HG03064 (cell line): ENCODE results near the gene HEPACAM.

Experiments used
- ATAC-seq: cut with Tn5 transposase; IDR thresholded peaks from one replicate; pipeline ENCODE4 v1.9.1; 2021; ENCODE audit warnings: low read depth; ENCODE audit not compliant: unreplicated experiment

HEPACAM gene

DNA sequence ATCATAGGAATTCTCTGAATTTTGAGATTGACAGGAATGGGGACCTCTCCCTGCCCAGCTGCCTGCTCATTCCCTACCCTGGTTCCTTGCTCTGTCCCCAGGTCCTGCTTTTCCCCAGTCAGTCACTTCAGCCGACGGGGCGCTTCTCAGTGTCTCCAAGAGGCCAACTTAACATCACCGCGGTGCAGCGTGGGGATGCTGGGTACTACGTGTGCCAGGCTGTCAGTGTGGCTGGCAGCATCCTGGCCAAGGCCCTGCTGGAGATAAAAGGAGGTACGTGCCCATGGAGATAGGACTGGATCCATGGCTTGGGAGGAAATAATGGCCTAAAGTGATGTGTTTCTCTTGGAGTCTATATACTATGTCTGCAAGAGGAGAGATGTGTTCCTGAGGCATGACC is 63.6 kb downstream of the HEPACAM start:
- no peak for ATAC-seq

DNA sequence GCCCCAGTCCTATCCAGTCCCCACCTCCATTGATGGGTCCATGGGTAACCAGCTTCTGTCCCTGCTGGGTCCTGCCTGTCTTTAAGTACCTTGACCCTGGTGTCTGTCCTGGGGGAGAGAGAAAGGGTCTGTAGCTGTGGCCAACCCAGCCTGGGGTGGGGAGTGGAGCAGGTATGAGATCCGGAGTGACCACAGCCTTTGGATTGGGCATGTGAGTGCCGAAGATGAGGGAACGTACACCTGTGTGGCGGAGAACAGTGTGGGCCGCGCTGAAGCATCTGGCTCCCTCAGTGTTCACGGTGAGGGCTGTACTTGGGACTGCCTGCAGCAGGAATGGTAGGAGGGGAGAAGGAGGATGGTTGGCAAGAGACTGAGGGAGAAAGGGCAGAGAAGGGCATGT is 65.4 kb downstream of the HEPACAM start:
- ATAC-seq: no peak

DNA sequence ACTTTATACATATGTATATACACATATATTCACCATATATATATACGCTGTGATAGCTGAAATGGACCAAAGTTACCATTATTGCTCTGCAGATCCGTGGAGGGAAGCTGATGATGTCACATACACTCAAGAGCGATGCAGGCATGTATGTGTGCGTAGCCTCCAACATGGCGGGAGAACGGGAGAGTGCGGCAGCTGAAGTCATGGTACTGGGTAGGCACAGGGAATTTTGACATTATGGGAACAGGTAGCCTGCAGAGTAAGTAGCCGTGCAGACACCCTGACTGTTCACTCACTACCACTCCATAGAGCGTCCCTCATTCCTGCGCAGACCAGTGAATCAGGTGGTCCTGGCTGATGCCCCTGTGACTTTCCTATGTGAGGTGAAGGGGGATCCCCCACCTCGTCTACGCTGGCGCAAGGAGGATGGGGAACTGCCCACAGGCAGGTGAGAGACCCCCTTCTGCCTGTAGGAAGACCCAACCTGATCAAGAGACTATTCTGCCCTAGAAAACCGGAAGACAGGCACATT is 65.9 kb downstream of the HEPACAM start:
- ATAC-seq: no peak

DNA sequence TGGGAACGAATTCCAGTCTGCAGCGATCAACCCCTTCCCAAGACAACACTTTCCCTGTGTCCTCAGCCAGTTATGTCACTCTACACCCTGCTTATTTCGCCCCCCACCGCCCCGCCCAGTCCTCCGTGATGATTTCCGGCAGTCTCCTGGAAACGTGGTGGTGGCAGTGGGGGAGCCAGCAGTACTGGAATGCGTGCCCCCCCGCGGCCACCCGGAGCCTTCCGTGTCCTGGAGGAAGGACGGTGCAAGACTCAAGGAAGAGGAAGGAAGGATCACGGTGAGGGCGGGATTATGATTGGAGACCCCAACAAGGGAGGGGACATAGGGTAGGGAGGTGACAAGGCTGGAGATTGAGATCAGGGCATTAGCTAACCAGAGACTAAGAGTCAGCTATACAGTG is 66.5 kb downstream of the HEPACAM start:
- ATAC-seq: no peak
